Activated naive CD8-positive, alpha-beta T cell treated with anti-CD3 and anti-CD28 coated beads, Interleukin-2, amount 10 ng/mL, durations not matched to agents 7 days and 5 days (primary cell): ENCODE results near the gene MYO3B. TPM values are rescaled to one million over a fixed set of nuclear protein-coding genes. Genes with fewer than 3 reads are reported as not detected.
"Not testable (repeated sequence)": the region's sequence is repeated elsewhere in the genome, so short reads cannot be mapped to it uniquely, and the experiment has no call there.

ENCODE experiments used
- ATAC-seq: fragments of 150-1000 bp; cut with Tn5 transposase; one replicate; pipeline ENCODE4 v1.10.0; 2021; ENCODE audit warnings: low read depth, moderate library complexity
- POLR2A ChIA-PET: fragments of 350-600 bp; sonication (Branson Sonifier 250); formaldehyde crosslinking; loops from one replicate; lab custom pipeline; 2021; ENCODE audit warnings: antibody characterized with exemption; lab: Charles Lee
- DNase-seq: peaks from one replicate; pipeline ENCODE4 v3.0.0; 2021
- H3K27ac Mint-ChIP-seq: one replicate; pipeline ENCODE4 v1.8.0; 2022; ENCODE audit warnings: mild to moderate bottlenecking, mixed read lengths
- H3K27me3 Mint-ChIP-seq: one replicate; pipeline ENCODE4 v1.8.0; 2022; ENCODE audit warnings: mild to moderate bottlenecking, moderate library complexity, mixed read lengths
- H3K36me3 Mint-ChIP-seq: one replicate; pipeline ENCODE4 v1.8.0; 2021; ENCODE audit warnings: mild to moderate bottlenecking, mixed read lengths
- H3K4me1 Mint-ChIP-seq: one replicate; pipeline ENCODE4 v1.8.0; 2021; ENCODE audit warnings: mixed read lengths
- H3K4me3 Mint-ChIP-seq: one replicate; pipeline ENCODE4 v1.8.0; 2022; ENCODE audit warnings: mild to moderate bottlenecking, moderate library complexity, mixed read lengths
- H3K9me3 Mint-ChIP-seq: one replicate; pipeline ENCODE4 v1.8.0; 2021; ENCODE audit warnings: mixed read lengths
- total RNA-seq, 2 experiments: library from RNA; stranded (reverse); gene quantifications; one replicate each; pipeline ENCODE4 v1.2.3, GENCODE V29; 2021

MYO3B gene
- total RNA-seq, 2 experiments from 2014 or later = 0.09 to 0.11 TPM

- Mint-ChIP-seq H3K9me3 (no peaks in the 10 kb centered on the region), H3K27ac (no peak overlapping the region), H3K4me3 (no peak overlapping the region), H3K4me1 (no peaks in the 10 kb centered on the region), H3K36me3 (no peaks in the 10 kb centered on the region), H3K27me3 (peaks cover 9% of the 10 kb centered on the region)
- DNase-seq (no peak), ATAC-seq (no peak)
- POLR2A ChIA-PET = no interaction called here
Measured at GRCh38 chr2:170254293-170254732, 76.4 kb downstream of the MYO3B start.

- Mint-ChIP-seq H3K27me3 (peaks cover 9% of the 10 kb centered on the region), H3K4me3 (no peak overlapping the region), H3K9me3 (no peaks in the 10 kb centered on the region), H3K27ac (no peak overlapping the region), H3K36me3 (no peaks in the 10 kb centered on the region), H3K4me1 (no peaks in the 10 kb centered on the region)
- ATAC-seq = no peak
- POLR2A ChIA-PET = no interaction called here
- DNase-seq = no peak
Measured at GRCh38 chr2:170255137-170255536, 77.2 kb downstream of the MYO3B start.

- H3K27ac Mint-ChIP-seq = no peak overlapping the region
Measured at GRCh38 chr2:170255971-170256370, 78.0 kb downstream of the MYO3B start.

GRCh38 chr2:170258382-170258781, 80.4 kb downstream of the MYO3B start:
- no peaks in the 10 kb centered on the region for H3K36me3 Mint-ChIP-seq
- ATAC-seq (no peak), DNase-seq (no peak)
- H3K27ac Mint-ChIP-seq = no peak overlapping the region
- H3K27me3 Mint-ChIP-seq = peaks cover 13% of the 10 kb centered on the region
- peaks cover 4% of the 10 kb centered on the region for H3K9me3 Mint-ChIP-seq
- no peak overlapping the region for H3K4me3 Mint-ChIP-seq
- H3K4me1 Mint-ChIP-seq = no peaks in the 10 kb centered on the region
- POLR2A ChIA-PET = no interaction called here

More at GRCh38 chr2:170255971-170256370, 78.0 kb downstream of the MYO3B start:
- ATAC-seq = no peak
- Mint-ChIP-seq H3K27me3 (peaks cover 11% of the 10 kb centered on the region), H3K4me3 (no peak overlapping the region), H3K4me1 (no peaks in the 10 kb centered on the region), H3K36me3 (no peaks in the 10 kb centered on the region), H3K9me3 (peaks cover 4% of the 10 kb centered on the region)
- POLR2A ChIA-PET = no interaction called here
- DNase-seq = no peak

DNA sequence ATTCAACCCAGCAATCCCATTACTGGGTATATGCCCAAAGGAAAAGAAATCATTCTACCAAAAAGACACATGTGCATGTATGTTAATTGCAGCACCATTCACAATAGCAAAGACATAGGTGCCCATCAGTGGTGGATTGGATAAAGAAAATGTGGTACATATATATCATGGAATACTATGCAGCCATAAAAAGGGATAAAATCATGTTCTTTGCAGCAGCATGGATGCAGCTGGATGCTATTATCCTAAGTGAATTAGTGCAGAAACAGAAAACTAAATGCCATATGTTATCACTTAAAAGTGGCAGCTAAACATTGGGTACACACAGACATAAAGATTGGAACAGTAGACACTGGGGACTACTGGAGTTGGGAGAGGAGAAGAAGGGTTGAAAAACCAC, 82.2 kb downstream of the MYO3B start:
- no peaks in the 10 kb centered on the region for H3K36me3 Mint-ChIP-seq
- H3K27ac Mint-ChIP-seq = no peak overlapping the region
- H3K4me1 Mint-ChIP-seq = no peaks in the 10 kb centered on the region
- DNase-seq = no peak
- peaks cover 15% of the 10 kb centered on the region for H3K27me3 Mint-ChIP-seq
- no peak overlapping the region for H3K4me3 Mint-ChIP-seq
- H3K9me3 Mint-ChIP-seq = peaks cover 6% of the 10 kb centered on the region
- no peak for ATAC-seq
- POLR2A ChIA-PET = no interaction called here

- DNase-seq = no peak
- H3K27ac Mint-ChIP-seq = no peak overlapping the region
- H3K27me3 Mint-ChIP-seq = peaks cover 22% of the 10 kb centered on the region
- POLR2A ChIA-PET = interaction anchor here (0.6 kb wide), 1 partner anchor 135 kb away, joined by 3 read pairs; no protein-coding TSS in a partner anchor
- peaks cover 6% of the 10 kb centered on the region for H3K9me3 Mint-ChIP-seq
- ATAC-seq = no peak
- H3K4me1 Mint-ChIP-seq = no peaks in the 10 kb centered on the region
- no peak overlapping the region for H3K4me3 Mint-ChIP-seq
- no peaks in the 10 kb centered on the region for H3K36me3 Mint-ChIP-seq
Measured at GRCh38 chr2:170261566-170261965, 83.6 kb downstream of the MYO3B start.

- H3K36me3 Mint-ChIP-seq = no peaks in the 10 kb centered on the region
- H3K27ac Mint-ChIP-seq = no peak overlapping the region
- no peak for DNase-seq
- no peaks in the 10 kb centered on the region for H3K4me1 Mint-ChIP-seq
- H3K9me3 Mint-ChIP-seq = peaks cover 6% of the 10 kb centered on the region
- peaks cover 20% of the 10 kb centered on the region for H3K27me3 Mint-ChIP-seq
- POLR2A ChIA-PET = no interaction called here
- no peak for ATAC-seq
- H3K4me3 Mint-ChIP-seq = no peak overlapping the region
Measured at GRCh38 chr2:170262343-170262742, 84.4 kb downstream of the MYO3B start.

DNA sequence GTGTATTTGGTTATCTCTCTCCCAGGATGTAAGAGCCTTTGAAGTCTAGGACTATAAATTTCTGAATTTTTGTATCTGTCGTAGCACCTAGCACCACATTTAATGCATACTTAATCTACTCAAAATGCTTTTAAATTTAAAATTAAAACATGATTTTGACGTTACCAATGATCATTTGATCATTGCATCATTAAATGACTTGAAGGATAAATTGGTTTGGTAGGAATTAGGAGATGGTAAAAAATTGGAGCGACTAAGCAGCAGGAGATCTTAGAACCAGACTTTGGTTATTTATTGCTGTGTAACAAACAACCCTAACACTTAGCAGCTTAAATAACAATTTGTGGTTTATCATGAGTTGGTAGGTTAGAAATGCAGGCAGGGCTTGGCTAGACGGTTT, 84.9 kb downstream of the MYO3B start:
- DNase-seq (no peak), ATAC-seq (no peak)
- Mint-ChIP-seq H3K9me3 (peaks cover 6% of the 10 kb centered on the region), H3K4me1 (no peaks in the 10 kb centered on the region), H3K36me3 (no peaks in the 10 kb centered on the region), H3K4me3 (no peak overlapping the region), H3K27ac (no peak overlapping the region), H3K27me3 (peaks cover 19% of the 10 kb centered on the region)
- POLR2A ChIA-PET = no interaction called here

- ATAC-seq, H3K4me3 Mint-ChIP-seq, H3K4me1 Mint-ChIP-seq, H3K27ac Mint-ChIP-seq, DNase-seq, POLR2A ChIA-PET, H3K9me3 Mint-ChIP-seq, H3K36me3 Mint-ChIP-seq: not testable (repeated sequence)
- peaks cover 24% of the 10 kb centered on the region for H3K27me3 Mint-ChIP-seq
Measured at GRCh38 chr2:170263728-170264521, 86.0 kb downstream of the MYO3B start.

- POLR2A ChIA-PET = no interaction called here
- no peaks in the 10 kb centered on the region for H3K36me3 Mint-ChIP-seq
- ATAC-seq (no peak), DNase-seq (no peak)
- no peak overlapping the region for H3K27ac Mint-ChIP-seq
- H3K27me3 Mint-ChIP-seq = peaks cover 24% of the 10 kb centered on the region
- H3K9me3 Mint-ChIP-seq = peaks cover 6% of the 10 kb centered on the region
- H3K4me1 Mint-ChIP-seq = no peaks in the 10 kb centered on the region
- H3K4me3 Mint-ChIP-seq = no peak overlapping the region
Measured at GRCh38 chr2:170264522-170264860, 86.5 kb downstream of the MYO3B start.

GRCh38 chr2:170264865-170265264, 86.9 kb downstream of the MYO3B start:
- no peak overlapping the region for H3K4me3 Mint-ChIP-seq
- no peak for ATAC-seq
- H3K27me3 Mint-ChIP-seq = peaks cover 24% of the 10 kb centered on the region
- H3K9me3 Mint-ChIP-seq = peaks cover 6% of the 10 kb centered on the region
- H3K4me1 Mint-ChIP-seq = no peaks in the 10 kb centered on the region
- no peak for DNase-seq
- H3K36me3 Mint-ChIP-seq = no peaks in the 10 kb centered on the region
- no peak overlapping the region for H3K27ac Mint-ChIP-seq
- POLR2A ChIA-PET = no interaction called here

DNA sequence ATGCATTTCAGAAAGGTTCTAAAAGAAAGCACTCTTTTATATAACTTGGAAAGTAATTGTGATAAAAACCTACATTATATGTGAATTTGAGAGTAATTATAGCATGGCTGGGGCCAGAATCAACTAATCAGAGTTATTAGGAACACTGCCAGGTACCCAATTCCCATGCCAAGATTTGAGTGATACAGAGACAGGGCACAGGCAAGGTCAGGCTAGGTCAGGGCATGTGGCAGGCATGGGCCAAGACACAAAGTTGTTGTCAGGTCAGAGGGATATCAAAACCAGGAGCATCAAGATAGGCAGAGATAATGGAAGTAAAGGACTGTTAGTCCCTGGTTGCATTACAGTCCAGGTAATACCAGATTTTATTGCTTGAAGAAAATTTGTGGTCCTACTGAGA, 87.4 kb downstream of the MYO3B start:
- no peak for DNase-seq
- Mint-ChIP-seq H3K27ac (no peak overlapping the region), H3K36me3 (no peaks in the 10 kb centered on the region), H3K27me3 (peaks cover 23% of the 10 kb centered on the region), H3K4me3 (no peak overlapping the region), H3K9me3 (peaks cover 5% of the 10 kb centered on the region), H3K4me1 (no peaks in the 10 kb centered on the region)
- ATAC-seq = no peak
- POLR2A ChIA-PET = no interaction called here

GRCh38 chr2:170266358-170266757, 88.4 kb downstream of the MYO3B start:
- Mint-ChIP-seq H3K4me1 (no peaks in the 10 kb centered on the region), H3K27ac (no peak overlapping the region), H3K4me3 (no peak overlapping the region), H3K36me3 (no peaks in the 10 kb centered on the region), H3K9me3 (peaks cover 3% of the 10 kb centered on the region), H3K27me3 (peaks cover 30% of the 10 kb centered on the region)
- POLR2A ChIA-PET = no interaction called here
- DNase-seq = no peak
- ATAC-seq = no peak

DNA sequence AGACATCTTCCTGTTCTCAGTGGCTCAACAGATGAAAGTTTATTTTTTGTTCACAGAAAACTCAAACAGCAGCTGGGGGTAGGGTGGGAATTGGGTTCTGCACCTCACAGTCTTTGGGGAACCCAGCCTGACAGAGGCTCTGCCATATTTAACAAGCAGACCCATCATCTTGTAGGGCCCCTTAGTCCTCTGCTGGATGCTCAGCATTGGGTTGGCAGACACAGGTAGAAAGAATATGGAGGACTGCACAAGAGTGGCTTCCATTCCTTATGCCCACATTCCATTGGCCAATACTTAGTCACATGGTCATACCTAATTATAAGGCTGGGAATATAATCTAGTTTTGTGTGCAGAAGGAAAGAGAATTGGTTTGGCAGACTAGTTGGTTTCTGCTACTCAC, 89.1 kb downstream of the MYO3B start:
- Mint-ChIP-seq H3K27me3 (peaks cover 30% of the 10 kb centered on the region), H3K4me3 (no peak overlapping the region), H3K9me3 (peaks cover 3% of the 10 kb centered on the region), H3K36me3 (no peaks in the 10 kb centered on the region), H3K4me1 (no peaks in the 10 kb centered on the region), H3K27ac (no peak overlapping the region)
- no peak for ATAC-seq
- POLR2A ChIA-PET = no interaction called here
- DNase-seq = no peak
